Stimulated activated CD4-positive, alpha-beta T cell treated with anti-CD3 and anti-CD28 coated beads, Interleukin-12 subunit alpha, Interleukin-12 subunit beta, amount 100 ng/mL, for 48 hours (primary cell): Measurements from ENCODE around the gene TLE6.
"Not testable (repeated sequence)": the region's sequence is repeated elsewhere in the genome, so short reads cannot be mapped to it uniquely, and the experiment has no call there.

Source experiments
- DNase-seq, 3 donors: peaks; one replicate each; pipeline ENCODE4 v3.0.0-alpha.2; 2020; ENCODE audit warnings: low read depth in 2 of 3, low spot score in 1 of 3

TLE6 gene

GRCh38 chr19:2977001-2977745, at the start of gene TLE6:
Gene TLE6 (plus strand): TSS chr19:2977564. CDS start chr19:2978234, 670 bp downstream.
- peak; percentile 88 to 93 (median 92) for DNase-seq

GRCh38 chr19:2933490-2933910, 43.9 kb upstream of the TLE6 start:
- DNase-seq: no peak

GRCh38 chr19:2935863-2936262, 41.5 kb upstream of the TLE6 start:
- DNase-seq: not testable (repeated sequence)

GRCh38 chr19:2942928-2943640, 34.3 kb upstream of the TLE6 start:
- DNase-seq: no peak

DNA sequence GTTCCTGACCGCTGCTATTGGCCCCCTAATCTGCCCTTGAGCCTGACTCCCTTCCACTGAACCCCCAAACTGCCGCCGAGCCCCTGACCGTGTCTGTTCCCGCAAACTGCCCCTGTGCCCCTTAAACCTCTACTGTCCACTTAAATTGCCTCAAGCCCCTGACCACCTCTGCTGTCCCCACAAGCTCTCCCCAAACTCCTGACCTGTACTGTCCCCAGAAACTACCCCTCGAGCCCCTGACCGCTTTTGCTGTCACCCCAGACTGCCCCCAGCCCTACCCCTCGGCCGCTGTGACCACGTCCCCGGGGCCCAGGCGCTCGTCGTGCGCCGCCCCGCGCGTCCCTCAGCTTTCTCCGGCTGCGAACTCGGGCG, 33.0 kb upstream of the TLE6 start:
- DNase-seq: no peak

GRCh38 chr19:2944775-2945574, 32.4 kb upstream of the TLE6 start, which contains the start of gene ZNF77:
Gene ZNF77 (minus strand): TSS chr19:2944971. CDS start chr19:2944840, 131 bp downstream.
- peak; percentile 97 to 99 (median 98) for DNase-seq

DNA sequence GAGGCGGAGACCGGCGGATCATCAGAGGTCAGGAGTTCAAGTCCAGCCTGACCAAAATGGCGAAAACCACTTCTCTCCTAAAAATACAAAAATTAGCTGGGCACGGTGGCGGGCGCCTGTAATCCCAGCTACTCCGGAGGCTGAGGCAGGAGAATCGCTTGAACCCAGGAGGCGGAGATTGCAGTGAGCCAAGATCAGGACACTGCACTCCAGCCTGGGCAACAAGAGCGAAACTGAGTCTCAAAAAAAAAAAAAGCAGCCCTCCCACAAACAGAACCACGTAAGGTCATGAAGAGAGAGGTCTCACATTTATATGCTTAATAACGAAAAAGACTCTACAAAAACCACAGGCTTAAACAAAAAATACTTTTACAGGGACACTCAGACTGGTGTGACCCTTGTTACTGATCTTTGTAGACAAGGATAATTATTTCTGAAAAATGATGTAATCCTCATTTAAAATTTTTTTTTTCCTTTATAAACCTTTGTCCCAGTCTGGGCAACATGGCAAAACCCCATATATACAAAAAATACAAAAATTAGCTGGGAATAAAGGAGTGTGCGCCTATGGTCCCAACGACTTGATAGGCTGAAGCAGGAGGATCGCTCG, 31.7 kb upstream of the TLE6 start:
- DNase-seq: no peak

DNA sequence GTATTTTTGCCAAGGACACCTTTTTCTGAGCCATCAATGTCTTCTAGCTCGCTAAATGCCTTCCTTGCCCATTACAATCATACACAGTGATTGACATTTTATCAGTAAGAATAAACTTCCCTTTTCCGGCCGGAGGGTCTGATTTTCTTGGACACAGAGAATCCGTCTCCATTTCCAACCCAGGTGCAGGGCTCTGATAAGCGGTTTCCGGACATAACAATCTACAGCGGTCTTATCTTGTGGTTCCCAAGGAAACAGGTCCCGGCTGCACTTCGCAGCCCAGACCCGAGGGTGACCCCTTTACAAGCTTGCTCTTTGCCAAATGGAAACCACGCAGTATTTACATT, 27.5 kb upstream of the TLE6 start:
- no peak for DNase-seq

DNA sequence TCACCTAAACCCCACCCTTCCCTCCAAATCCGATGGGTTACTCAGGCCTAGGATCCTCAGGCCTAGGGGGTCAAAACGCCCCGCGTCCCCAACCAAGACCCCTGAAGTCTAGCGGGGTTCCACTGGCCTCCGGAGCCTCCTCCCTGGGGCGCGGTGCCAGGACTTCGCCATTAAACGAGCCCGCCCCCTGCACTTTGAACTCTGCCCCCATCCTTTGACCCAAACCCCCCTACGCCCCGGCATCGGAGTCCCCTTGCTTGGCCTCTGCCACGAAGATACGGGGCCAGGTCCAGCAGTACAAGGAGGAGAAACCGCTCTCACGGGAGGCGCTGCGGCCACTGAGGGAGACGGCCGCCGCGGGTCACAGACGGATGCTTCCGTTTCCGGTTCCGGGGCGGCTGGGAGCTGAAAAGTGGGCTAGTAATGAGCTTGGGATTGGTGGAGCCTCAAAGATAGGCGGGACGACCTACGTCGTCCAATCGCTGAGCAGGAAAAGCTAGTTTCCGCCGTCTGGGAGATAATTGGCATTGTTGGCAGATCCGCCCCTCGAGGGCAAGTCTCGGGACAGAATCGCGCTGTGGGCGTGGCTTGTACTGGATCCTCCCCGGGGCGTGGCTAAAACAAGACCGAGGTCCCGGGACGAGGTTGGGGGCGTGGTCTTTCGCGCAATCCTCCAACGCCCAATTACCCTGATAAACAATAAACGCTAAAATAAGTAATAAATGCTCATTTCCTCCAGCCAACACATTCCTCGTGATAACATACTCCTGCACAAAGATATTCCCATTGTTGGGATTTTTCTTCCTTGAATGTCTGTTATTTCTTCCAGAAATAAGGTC, 26.9 kb upstream of the TLE6 start:
- peak; percentile 100 for DNase-seq

GRCh38 chr19:2952953-2953481, 24.3 kb upstream of the TLE6 start:
- DNase-seq: no peak

DNA sequence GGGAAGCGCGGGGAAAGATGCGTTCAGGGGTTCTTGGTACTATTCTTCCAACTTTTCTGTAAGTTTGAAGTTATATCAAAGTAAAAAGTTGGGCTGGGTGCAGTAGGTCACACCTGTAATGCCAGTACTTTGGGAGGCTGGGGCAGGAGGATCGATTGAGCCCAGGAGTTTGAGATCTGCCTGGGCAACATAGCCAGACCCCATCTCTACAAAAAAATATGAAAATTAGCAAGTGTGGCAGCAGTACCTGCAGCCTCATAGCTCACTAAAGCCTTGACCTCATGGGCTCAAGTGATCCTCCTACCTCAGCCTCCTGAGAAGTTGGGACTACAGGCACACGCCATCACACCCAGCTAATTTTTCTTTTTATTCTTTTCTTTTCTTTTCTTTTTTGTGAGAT, 20.2 kb upstream of the TLE6 start:
- no peak for DNase-seq

GRCh38 chr19:2960120-2960519, 17.2 kb upstream of the TLE6 start:
- DNase-seq: no peak

GRCh38 chr19:2962018-2962670, 15.2 kb upstream of the TLE6 start:
- DNase-seq: peak; percentile 6 to 74 (median 8)

DNA sequence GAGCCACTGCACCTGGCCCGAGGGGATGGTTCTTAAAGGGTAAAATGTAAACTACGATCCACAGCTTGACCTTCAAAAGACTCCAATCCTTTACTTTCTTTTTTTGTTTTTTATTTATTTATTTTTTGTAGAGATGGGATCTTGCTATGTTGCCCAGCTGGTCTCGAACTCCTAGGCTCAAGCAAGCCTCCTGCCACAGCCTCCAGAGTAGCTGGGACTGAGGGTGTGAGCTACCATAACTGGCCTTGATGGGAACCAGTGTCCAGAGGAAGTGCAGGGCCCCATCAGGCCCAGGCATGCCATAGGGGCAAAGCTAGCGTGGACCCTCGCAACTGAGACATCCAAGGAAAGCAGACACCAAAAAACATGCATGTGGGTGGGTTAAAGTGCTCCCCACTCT, 14.2 kb upstream of the TLE6 start:
- DNase-seq: no peak

GRCh38 chr19:2963631-2964030, 13.7 kb upstream of the TLE6 start:
- DNase-seq: not testable (repeated sequence)

- no peak for DNase-seq
These were observed 12.5 kb upstream of the TLE6 start for GRCh38 chr19:2964874-2965273.

DNA sequence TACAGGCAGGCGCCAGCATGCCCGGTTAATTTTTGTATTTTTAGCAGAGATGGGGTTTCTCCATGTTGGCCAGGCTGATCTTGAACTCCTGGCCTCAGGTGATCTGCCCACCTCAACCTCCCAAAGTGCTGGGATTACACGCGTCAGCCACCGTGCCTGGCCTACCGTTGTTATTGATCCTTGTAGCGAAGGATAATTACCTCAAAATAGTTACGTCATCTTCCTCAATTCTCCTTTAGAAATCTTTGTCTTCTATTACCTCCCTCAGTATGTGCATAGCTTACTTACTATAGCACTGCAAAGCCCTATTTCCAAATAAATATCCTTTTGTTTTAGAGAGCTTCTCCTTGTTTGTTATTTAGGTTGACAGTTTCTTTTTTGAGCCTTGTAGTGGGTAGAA, 9.4 kb upstream of the TLE6 start:
- no peak for DNase-seq

DNA sequence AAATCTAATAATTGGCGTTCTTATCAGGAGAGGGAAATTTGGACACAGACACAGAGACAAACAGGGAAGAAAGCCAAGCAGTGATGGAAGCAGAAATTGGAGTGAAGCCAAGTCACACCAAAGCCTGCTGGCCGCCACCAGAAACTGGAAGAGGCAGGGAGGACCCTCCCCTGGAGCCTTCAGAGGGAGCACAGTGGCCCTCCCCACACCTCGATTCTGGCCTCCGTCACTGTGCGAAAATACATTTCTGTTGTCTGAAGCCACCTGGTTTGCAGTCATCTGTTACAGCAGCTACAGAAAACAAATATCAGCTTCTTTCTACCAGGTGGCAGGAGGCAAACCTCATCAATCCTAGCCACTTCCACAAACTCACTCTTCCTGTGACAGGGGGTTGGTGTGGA, 8.3 kb upstream of the TLE6 start:
- DNase-seq: no peak

GRCh38 chr19:2970201-2970835, 7.0 kb upstream of the TLE6 start:
- DNase-seq: no peak
